ENCODE results near the gene PGF. TPM values are rescaled to one million over a fixed set of nuclear protein-coding genes. Genes with fewer than 3 reads are reported as not detected.

The PGF gene
- total RNA-seq, 1 donor = 16.3 TPM

GRCh38 chr14:74983343-74983742 is 27.9 kb upstream of the PGF start:
- no peak overlapping the region for H2AFZ ChIP-seq (ENCODE audit: low read length)
- no peak overlapping the region for H3K4me3 ChIP-seq (ENCODE audit: insufficient read depth, low read length)
- DNase-seq (ENCODE audit: insufficient read length, low spot score, missing footprints) = no peak
- TF ChIP-seq, protein P1, sequence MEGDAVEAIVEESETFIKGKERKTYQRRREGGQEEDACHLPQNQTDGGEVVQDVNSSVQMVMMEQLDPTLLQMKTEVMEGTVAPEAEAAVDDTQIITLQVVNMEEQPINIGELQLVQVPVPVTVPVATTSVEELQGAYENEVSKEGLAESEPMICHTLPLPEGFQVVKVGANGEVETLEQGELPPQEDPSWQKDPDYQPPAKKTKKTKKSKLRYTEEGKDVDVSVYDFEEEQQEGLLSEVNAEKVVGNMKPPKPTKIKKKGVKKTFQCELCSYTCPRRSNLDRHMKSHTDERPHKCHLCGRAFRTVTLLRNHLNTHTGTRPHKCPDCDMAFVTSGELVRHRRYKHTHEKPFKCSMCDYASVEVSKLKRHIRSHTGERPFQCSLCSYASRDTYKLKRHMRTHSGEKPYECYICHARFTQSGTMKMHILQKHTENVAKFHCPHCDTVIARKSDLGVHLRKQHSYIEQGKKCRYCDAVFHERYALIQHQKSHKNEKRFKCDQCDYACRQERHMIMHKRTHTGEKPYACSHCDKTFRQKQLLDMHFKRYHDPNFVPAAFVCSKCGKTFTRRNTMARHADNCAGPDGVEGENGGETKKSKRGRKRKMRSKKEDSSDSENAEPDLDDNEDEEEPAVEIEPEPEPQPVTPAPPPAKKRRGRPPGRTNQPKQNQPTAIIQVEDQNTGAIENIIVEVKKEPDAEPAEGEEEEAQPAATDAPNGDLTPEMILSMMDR (IDR thresholded peaks at IDR 0.05; ENCODE audit: extremely low read depth, low read depth, low read length) = no peak
- H3K27ac ChIP-seq (ENCODE audit: low read depth, low read length) = no peak overlapping the region
- H4K20me1 ChIP-seq (ENCODE audit: insufficient read depth, low read length) = no peaks in the 10 kb centered on the region
- no peaks in the 10 kb centered on the region for H3K9me3 ChIP-seq (ENCODE audit: low read depth, low read length)
- no peaks in the 10 kb centered on the region for H3K79me2 ChIP-seq (ENCODE audit: insufficient read depth, low read length)
- no peak overlapping the region for H3K4me2 ChIP-seq (ENCODE audit: insufficient read depth, low read length)
- H3K36me3 ChIP-seq (ENCODE audit: insufficient read depth, low read length) = no peaks in the 10 kb centered on the region
- H3K27me3 ChIP-seq (ENCODE audit: insufficient read depth, low read length) = no peaks in the 10 kb centered on the region
- peaks cover 54% of the 10 kb centered on the region for H3K4me1 ChIP-seq (ENCODE audit: insufficient read depth, low read length)

GRCh38 chr14:74982661-74983060 is 27.3 kb upstream of the PGF start:
- Histone ChIP-seq H3K36me3 (ENCODE audit: insufficient read depth, low read length) (no peaks in the 10 kb centered on the region), H2AFZ (ENCODE audit: low read length) (no peak overlapping the region), H3K9me3 (ENCODE audit: low read depth, low read length) (no peaks in the 10 kb centered on the region), H3K27ac (ENCODE audit: low read depth, low read length) (no peak overlapping the region), H3K4me1 (ENCODE audit: insufficient read depth, low read length) (peaks cover 51% of the 10 kb centered on the region), H3K4me2 (ENCODE audit: insufficient read depth, low read length) (no peak overlapping the region), H3K4me3 (ENCODE audit: insufficient read depth, low read length) (no peak overlapping the region), H4K20me1 (ENCODE audit: insufficient read depth, low read length) (no peaks in the 10 kb centered on the region), H3K79me2 (ENCODE audit: insufficient read depth, low read length) (no peaks in the 10 kb centered on the region), H3K27me3 (ENCODE audit: insufficient read depth, low read length) (no peaks in the 10 kb centered on the region)
- no peak for DNase-seq (ENCODE audit: insufficient read length, low spot score, missing footprints)
- TF ChIP-seq, protein P1 (IDR thresholded peaks at IDR 0.05; ENCODE audit: extremely low read depth, low read depth, low read length) = no peak

- Histone ChIP-seq H3K9me3 (ENCODE audit: low read depth, low read length) (no peaks in the 10 kb centered on the region), H3K27ac (ENCODE audit: low read depth, low read length) (peak overlapping the region; percentile 65)
- TF ChIP-seq, protein P1 (IDR thresholded peaks at IDR 0.05; ENCODE audit: extremely low read depth, low read depth, low read length) = no peak
Measured at GRCh38 chr14:74981833-74982232, 26.4 kb upstream of the PGF start.

GRCh38 chr14:74981462-74981782 is 26.0 kb upstream of the PGF start:
- TF ChIP-seq, protein P1 (IDR thresholded peaks at IDR 0.05; ENCODE audit: extremely low read depth, low read depth, low read length) = no peak
- H4K20me1 ChIP-seq (ENCODE audit: insufficient read depth, low read length) = no peaks in the 10 kb centered on the region
- H3K27ac ChIP-seq (ENCODE audit: low read depth, low read length) = peak overlapping the region; percentile 65
- no peak for DNase-seq (ENCODE audit: insufficient read length, low spot score, missing footprints)
- no peaks in the 10 kb centered on the region for H3K36me3 ChIP-seq (ENCODE audit: insufficient read depth, low read length)
- no peaks in the 10 kb centered on the region for H3K9me3 ChIP-seq (ENCODE audit: low read depth, low read length)
- no peaks in the 10 kb centered on the region for H3K27me3 ChIP-seq (ENCODE audit: insufficient read depth, low read length)
- H3K4me2 ChIP-seq (ENCODE audit: insufficient read depth, low read length) = peak overlapping the region; percentile 60
- H2AFZ ChIP-seq (ENCODE audit: low read length) = peak overlapping the region; percentile 88
- no peaks in the 10 kb centered on the region for H3K79me2 ChIP-seq (ENCODE audit: insufficient read depth, low read length)
- peak overlapping the region; percentile 12 for H3K4me3 ChIP-seq (ENCODE audit: insufficient read depth, low read length)
- H3K4me1 ChIP-seq (ENCODE audit: insufficient read depth, low read length) = peaks cover 51% of the 10 kb centered on the region

More at GRCh38 chr14:74981833-74982232, 26.4 kb upstream of the PGF start:
- Histone ChIP-seq H3K4me3 (ENCODE audit: insufficient read depth, low read length) (no peak overlapping the region), H2AFZ (ENCODE audit: low read length) (peak overlapping the region; percentile 88), H3K36me3 (ENCODE audit: insufficient read depth, low read length) (no peaks in the 10 kb centered on the region), H3K79me2 (ENCODE audit: insufficient read depth, low read length) (no peaks in the 10 kb centered on the region), H3K4me2 (ENCODE audit: insufficient read depth, low read length) (peak overlapping the region; percentile 60), H3K4me1 (ENCODE audit: insufficient read depth, low read length) (peaks cover 51% of the 10 kb centered on the region), H3K27me3 (ENCODE audit: insufficient read depth, low read length) (no peaks in the 10 kb centered on the region), H4K20me1 (ENCODE audit: insufficient read depth, low read length) (no peaks in the 10 kb centered on the region)
- no peak for DNase-seq (ENCODE audit: insufficient read length, low spot score, missing footprints)
